ENCODE measurements around the gene FOXK1.

Gene FOXK1

DNA sequence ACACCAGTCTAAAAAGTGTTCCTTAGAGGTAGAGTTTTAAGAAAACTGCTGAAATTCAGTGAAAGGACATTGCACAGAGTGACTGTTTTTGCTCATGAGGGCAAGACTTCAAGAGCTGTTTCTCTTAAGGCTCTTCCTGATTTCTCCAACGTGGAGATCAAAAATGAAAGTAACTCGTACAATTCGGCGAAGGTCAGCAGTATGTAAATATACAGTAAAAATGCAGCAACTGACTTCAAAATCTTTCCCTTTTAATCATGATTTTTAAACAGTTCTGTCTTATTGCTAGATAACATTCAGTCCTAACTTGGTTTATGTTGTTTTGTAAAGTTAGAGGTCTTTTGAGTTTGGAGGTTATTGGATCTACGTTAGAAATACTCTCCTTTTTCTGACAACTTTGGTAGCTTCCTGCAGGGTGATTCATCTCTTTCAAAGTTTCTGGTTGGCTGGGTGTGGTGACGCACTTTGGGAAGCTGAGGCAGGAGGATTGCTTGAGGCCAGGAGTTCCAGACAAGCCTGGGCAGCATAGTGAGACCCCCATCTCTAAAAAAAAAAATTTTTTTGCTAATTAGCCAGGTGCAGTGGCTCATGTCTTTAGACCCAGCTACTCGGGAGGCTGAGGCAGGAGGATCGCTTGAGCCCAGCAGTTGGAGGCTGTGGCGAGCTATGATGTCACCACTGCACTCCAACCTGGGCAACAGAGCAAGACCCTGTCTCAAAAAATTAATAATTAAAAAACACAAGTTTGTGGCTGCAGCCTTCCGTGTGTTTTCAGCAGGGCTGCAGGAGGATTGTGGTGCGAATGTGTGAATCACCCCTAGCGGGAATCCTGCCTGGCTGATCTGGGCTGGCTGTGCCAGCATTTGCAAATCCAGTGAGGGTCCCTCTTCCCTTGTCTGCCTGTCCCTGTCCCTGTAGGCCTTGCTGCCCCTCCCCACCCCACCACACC is 64.2 kb downstream of the FOXK1 start:
- DNase-seq = peak; percentile 57

- DNase-seq = no peak
Observed at GRCh38 chr7:4747013-4747412, 64.9 kb downstream of the FOXK1 start.

- DNase-seq = no peak
Observed at GRCh38 chr7:4747746-4748145, 65.7 kb downstream of the FOXK1 start.

DNA sequence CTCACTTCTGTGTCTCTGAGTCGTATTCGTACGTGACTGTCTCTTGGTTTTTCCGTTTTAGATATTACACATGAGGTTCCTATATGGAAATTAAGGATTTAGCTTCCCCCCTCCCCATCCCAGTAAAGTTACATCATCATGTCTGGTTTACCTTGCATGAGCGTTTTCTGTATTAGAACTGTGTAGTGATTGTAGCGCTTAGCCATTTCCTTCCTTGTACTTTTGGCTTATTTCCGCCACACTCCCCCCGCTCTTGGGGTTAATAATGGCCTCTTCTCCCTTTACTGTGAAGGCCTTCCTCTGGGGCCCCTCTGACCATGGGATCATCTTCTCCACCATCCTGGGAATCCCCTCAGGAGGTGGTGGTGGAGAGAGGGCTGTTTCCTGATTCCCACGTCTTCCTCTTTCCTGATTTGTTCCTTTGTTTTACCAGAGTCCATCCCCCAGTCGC is 66.2 kb downstream of the FOXK1 start:
- no peak for DNase-seq

GRCh38 chr7:4749363-4749762 is 67.3 kb downstream of the FOXK1 start:
- no peak for DNase-seq

- DNase-seq = no peak
Observed at GRCh38 chr7:4749798-4750197, 67.7 kb downstream of the FOXK1 start.

DNA sequence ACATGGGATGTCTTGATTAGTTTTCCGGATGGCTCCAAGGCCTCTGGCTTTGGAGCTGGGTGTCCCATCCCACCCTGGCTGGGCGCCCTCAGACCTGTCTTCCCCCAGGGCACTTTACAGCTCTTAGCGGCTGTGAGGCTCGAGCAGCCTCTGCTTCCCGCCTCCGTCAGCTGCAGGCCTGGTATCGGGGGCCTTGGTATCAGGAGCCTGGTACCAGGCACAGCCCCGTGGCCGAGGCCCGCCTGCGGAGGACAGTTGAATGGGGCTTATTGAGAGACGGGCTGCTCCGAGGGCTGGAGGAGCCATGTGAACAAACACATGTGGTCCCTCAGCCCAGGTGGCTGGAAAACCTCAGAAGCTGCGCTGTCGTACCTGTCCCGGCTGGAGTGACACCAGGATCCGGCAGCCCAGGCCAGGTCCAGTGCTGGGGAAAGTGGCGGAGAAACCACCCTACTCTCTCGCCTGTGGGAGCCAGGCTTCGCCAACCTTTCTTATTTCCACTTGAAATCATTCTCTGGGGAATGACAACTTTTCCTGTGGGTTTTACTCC is 69.4 kb downstream of the FOXK1 start:
- no peak for DNase-seq

GRCh38 chr7:4753598-4754432 is 71.7 kb downstream of the FOXK1 start:
- DNase-seq = peak; percentile 77

- DNase-seq = no peak
Observed at GRCh38 chr7:4754433-4755010, 72.4 kb downstream of the FOXK1 start.

GRCh38 chr7:4755045-4755444 is 73.0 kb downstream of the FOXK1 start:
- no peak for DNase-seq

DNA sequence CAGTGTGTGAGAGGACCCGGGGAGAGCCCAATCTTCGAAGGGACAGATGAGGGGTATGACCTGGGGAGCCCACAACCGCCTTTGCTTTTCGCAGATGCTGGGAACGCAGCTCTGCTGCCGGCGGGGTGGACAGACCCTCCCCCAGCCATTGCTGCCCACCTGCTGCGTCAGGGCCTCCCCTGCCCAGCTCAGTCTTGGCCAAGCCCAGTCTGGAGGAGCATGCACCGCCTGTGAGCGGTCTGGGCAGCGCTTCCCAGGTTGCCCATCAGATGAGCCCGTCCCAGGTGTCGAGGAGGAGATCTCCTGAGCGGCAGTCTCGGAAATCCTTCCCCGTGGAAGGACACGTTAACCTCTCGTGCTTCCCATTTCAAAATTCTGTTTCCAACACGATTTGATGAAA is 76.0 kb downstream of the FOXK1 start:
- DNase-seq = no peak

- DNase-seq = no peak
Observed at GRCh38 chr7:4758791-4759190, 76.7 kb downstream of the FOXK1 start.

- DNase-seq = no peak
Observed at GRCh38 chr7:4759211-4759610, 77.1 kb downstream of the FOXK1 start.

GRCh38 chr7:4760952-4761351 is 78.9 kb downstream of the FOXK1 start:
- no peak for DNase-seq

DNA sequence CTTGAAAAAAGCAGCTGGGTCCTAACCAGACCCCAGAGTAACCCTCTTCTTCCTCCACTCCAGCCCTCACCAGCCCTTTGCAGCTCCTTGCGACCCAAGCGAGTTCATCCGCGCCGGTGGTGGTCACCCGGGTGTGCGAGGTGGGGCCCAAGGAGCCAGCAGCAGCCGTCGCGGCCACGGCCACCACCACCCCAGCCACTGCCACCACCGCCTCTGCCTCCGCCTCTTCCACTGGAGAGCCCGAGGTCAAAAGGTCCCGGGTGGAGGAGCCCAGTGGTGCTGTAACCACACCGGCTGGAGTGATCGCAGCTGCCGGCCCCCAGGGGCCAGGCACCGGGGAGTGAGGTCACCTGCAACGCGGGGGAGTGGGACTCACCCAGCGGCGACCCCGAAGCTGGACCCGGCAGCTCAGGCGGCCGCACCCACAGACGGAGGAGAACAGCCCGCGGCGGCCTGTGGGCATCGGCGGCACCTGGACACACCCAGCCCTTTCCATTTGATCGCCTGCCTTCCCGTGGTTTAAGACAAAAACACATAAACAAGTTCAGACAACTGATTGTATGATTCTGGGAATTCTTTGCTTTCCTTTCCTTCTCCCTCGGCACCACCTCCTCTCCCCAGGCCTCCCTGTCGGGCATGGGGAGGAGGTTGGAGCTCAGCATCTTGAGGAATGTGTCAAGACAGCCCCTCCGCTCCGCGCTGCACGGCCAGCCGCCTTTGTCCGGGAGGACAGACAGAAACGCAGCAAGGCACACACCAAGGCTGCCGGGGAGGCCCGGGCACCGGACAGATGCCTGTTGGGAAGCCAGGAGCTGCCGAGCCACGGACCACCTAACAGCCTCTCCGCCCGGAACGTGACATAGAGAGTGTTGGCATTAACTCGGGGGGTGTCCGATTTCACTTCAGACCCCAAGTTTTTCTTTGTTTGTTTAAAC is 80.3 kb downstream of the FOXK1 start:
- no peak for DNase-seq

- DNase-seq = no peak
Observed at GRCh38 chr7:4763091-4763793, 81.1 kb downstream of the FOXK1 start.

DNA sequence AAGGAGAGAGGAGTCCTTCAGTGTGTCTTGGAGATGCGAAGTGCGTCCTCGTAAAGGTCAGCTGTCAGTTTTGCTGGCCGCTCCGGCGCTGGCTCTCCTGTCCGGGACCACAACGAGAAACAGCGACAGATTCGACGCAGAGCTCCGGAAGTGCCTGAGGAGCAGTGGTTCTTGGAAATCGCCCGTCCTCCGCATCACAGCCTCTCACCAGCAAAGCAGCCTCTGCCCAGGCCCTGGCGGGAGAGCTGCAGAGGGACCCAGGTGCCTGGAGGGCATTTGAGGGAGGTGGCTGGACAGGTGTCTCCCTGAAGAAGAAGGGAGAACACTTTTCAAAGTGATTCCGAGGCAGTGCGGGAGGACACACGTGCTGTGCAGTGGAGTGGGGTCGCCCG is 81.7 kb downstream of the FOXK1 start:
- DNase-seq = no peak

- DNase-seq = no peak
Observed at GRCh38 chr7:4764402-4765007, 82.4 kb downstream of the FOXK1 start.

GRCh38 chr7:4765776-4766490 is 83.8 kb downstream of the FOXK1 start:
- no peak for DNase-seq
